Osteoblast (primary cell): ENCODE data around the gene COL19A1. TPM values are rescaled to one million over a fixed set of nuclear protein-coding genes. Genes with fewer than 3 reads are reported as not detected.

ENCODE experiments used
- DNase-seq: peaks from one replicate; pipeline ENCODE4 v3.0.0; 2011; ENCODE audit warnings: low spot score, mixed read lengths; ENCODE audit not compliant: insufficient read length; ENCODE audit errors: missing footprints
- H2AFZ ChIP-seq: 2 replicates; pipeline ENCODE4 v1.6.0; 2011; ENCODE audit warnings: mild to moderate bottlenecking, low read length
- H3K27ac ChIP-seq: 2 replicates; pipeline ENCODE4 v1.5.1; 2011; ENCODE audit warnings: mild to moderate bottlenecking, low read depth, low read length, moderate library complexity
- H3K27me3 ChIP-seq: 2 replicates; pipeline ENCODE4 v1.6.0; 2012; ENCODE audit warnings: mild to moderate bottlenecking, control low read depth, inconsistent platforms, low read length, moderate library complexity; ENCODE audit not compliant: insufficient read depth
- H3K36me3 ChIP-seq: 2 replicates; pipeline ENCODE4 v1.5.1; 2011; ENCODE audit warnings: mild to moderate bottlenecking, low read length, control low read depth, moderate library complexity; ENCODE audit not compliant: insufficient read depth
- H3K4me1 ChIP-seq: 2 replicates; pipeline ENCODE4 v1.5.1; 2011; ENCODE audit warnings: mild to moderate bottlenecking, low read length, control low read depth, moderate library complexity; ENCODE audit not compliant: insufficient read depth
- H3K4me2 ChIP-seq: 2 replicates; pipeline ENCODE4 v1.6.0; 2011; ENCODE audit warnings: mild to moderate bottlenecking, low read length; ENCODE audit not compliant: insufficient read depth
- H3K4me3 ChIP-seq: fragments of 200-600 bp; sonication (generic); 3 replicates; pipeline ENCODE4 v1.5.1; 2012; ENCODE audit warnings: mild to moderate bottlenecking, low read length, inconsistent platforms; ENCODE audit not compliant: insufficient read depth
- H3K79me2 ChIP-seq: 2 replicates; pipeline ENCODE4 v1.6.0; 2012; ENCODE audit warnings: mild to moderate bottlenecking, low read length, control low read depth, inconsistent platforms; ENCODE audit not compliant: insufficient read depth
- H3K9me3 ChIP-seq: 2 replicates; pipeline ENCODE4 v1.5.1; 2011; ENCODE audit warnings: low read depth, low read length, control low read depth
- H4K20me1 ChIP-seq: 2 replicates; pipeline ENCODE4 v1.6.0; 2012; ENCODE audit warnings: mild to moderate bottlenecking, low read length, control low read depth; ENCODE audit not compliant: insufficient read depth
- total RNA-seq: library from RNA; depleted of rRNA; stranded (reverse); fragments of >200 nt; gene quantifications from 2 replicates; pipeline ENCODE4 v1.2.3, GENCODE V29; 2012
- TF ChIP-seq, protein P1 (sequence below): IDR thresholded peaks from 2 replicates; pipeline ENCODE4 v1.5.1; 2011; ENCODE audit warnings: mild to moderate bottlenecking, low read depth, low read length, moderate library complexity; ENCODE audit errors: extremely low read depth

Gene COL19A1
- total RNA-seq, 1 donor = under 0.01 TPM

DNA sequence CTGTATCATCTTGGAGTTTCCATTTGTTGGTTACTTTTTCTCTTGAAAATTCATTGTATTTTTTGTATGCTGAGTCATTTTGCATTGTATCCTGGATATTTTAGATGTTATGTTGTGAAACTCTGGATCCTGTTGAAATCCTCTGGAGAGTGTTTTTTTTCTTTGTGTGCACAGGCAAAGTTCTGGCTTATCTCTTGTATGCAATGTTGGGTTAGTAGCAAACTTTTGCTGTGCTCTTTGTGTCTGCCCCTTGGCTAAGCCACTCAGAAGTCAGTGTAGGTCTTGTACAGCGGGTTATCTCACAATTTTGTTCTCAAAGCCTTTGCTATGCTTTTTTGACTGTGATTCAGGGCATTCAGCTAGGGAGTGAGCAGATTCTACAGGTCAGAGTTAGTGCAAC, 40.5 kb upstream of the COL19A1 start:
- Histone ChIP-seq H3K27ac (no peak overlapping the region), H3K79me2 (no peaks in the 10 kb centered on the region), H3K4me2 (no peak overlapping the region), H3K27me3 (no peaks in the 10 kb centered on the region), H3K4me3 (no peak overlapping the region), H3K4me1 (no peaks in the 10 kb centered on the region), H3K9me3 (no peaks in the 10 kb centered on the region), H4K20me1 (no peaks in the 10 kb centered on the region), H2AFZ (no peak overlapping the region), H3K36me3 (no peaks in the 10 kb centered on the region)
- no peak for DNase-seq
- TF ChIP-seq, protein P1, sequence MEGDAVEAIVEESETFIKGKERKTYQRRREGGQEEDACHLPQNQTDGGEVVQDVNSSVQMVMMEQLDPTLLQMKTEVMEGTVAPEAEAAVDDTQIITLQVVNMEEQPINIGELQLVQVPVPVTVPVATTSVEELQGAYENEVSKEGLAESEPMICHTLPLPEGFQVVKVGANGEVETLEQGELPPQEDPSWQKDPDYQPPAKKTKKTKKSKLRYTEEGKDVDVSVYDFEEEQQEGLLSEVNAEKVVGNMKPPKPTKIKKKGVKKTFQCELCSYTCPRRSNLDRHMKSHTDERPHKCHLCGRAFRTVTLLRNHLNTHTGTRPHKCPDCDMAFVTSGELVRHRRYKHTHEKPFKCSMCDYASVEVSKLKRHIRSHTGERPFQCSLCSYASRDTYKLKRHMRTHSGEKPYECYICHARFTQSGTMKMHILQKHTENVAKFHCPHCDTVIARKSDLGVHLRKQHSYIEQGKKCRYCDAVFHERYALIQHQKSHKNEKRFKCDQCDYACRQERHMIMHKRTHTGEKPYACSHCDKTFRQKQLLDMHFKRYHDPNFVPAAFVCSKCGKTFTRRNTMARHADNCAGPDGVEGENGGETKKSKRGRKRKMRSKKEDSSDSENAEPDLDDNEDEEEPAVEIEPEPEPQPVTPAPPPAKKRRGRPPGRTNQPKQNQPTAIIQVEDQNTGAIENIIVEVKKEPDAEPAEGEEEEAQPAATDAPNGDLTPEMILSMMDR = no peak

DNA sequence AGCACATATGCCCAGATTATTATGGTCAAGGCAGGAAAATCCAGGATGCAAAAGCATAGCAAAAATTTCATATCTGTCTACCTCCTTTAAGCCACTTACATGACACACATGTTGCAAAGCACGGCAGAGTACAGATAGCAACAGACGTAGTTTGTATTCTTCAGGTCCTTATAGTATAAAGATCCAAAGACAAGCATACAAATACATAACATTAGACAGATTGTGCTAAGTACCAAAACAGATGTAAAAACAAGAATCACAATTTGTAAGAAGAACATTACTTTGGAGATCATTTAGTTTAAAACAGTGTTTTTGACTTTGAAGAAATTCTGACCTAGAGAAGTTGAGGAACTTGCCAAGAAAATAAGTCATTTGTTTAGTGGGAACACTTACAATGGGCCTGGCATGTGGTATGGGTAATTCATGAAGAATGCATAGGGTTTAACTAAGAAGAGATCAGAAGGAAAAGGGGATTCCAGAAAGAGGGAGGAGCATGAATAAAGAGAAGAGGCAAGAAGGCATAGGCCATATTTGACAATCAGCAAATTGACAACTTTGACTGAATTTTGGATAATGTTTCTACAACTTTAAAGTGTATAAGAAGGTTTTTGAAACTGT, 39.0 kb upstream of the COL19A1 start:
- H2AFZ ChIP-seq = no peak overlapping the region

DNA sequence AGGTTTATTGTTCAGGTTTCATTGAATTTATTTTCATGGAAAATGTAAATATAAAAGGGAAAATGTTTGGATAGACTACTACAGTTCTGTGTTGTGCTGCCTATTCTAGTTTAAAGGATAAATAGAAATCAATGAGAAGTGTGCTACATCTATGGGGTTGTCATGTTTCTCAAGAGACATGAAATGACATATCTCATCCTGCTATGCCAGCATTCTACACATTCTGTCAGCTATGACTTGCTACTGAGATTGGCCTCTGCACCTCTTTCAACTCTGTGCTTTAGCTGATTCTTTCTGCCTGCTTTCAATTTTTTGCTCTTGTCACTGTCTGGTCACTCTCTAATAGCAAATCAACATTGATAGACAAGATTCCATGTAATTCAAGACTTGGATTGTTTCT, 33.8 kb upstream of the COL19A1 start:
- no peak for DNase-seq
- no peak overlapping the region for H2AFZ ChIP-seq
- no peak overlapping the region for H3K27ac ChIP-seq
- H3K4me2 ChIP-seq = no peak overlapping the region
- H3K27me3 ChIP-seq = peaks cover 2% of the 10 kb centered on the region
- no peaks in the 10 kb centered on the region for H3K79me2 ChIP-seq
- TF ChIP-seq, protein P1 = no peak
- no peaks in the 10 kb centered on the region for H3K9me3 ChIP-seq
- H3K4me3 ChIP-seq = no peak overlapping the region
- H3K36me3 ChIP-seq = no peaks in the 10 kb centered on the region
- H3K4me1 ChIP-seq = no peaks in the 10 kb centered on the region
- H4K20me1 ChIP-seq = no peaks in the 10 kb centered on the region

More for the DNA sequence above, 39.0 kb upstream of the COL19A1 start:
- no peak for DNase-seq
- Histone ChIP-seq H3K4me1 (no peaks in the 10 kb centered on the region), H3K79me2 (no peaks in the 10 kb centered on the region), H3K4me2 (no peak overlapping the region), H3K4me3 (no peak overlapping the region), H3K9me3 (no peaks in the 10 kb centered on the region), H3K27ac (no peak overlapping the region), H3K27me3 (no peaks in the 10 kb centered on the region), H3K36me3 (no peaks in the 10 kb centered on the region), H4K20me1 (no peaks in the 10 kb centered on the region)
- TF ChIP-seq, protein P1 = no peak

DNA sequence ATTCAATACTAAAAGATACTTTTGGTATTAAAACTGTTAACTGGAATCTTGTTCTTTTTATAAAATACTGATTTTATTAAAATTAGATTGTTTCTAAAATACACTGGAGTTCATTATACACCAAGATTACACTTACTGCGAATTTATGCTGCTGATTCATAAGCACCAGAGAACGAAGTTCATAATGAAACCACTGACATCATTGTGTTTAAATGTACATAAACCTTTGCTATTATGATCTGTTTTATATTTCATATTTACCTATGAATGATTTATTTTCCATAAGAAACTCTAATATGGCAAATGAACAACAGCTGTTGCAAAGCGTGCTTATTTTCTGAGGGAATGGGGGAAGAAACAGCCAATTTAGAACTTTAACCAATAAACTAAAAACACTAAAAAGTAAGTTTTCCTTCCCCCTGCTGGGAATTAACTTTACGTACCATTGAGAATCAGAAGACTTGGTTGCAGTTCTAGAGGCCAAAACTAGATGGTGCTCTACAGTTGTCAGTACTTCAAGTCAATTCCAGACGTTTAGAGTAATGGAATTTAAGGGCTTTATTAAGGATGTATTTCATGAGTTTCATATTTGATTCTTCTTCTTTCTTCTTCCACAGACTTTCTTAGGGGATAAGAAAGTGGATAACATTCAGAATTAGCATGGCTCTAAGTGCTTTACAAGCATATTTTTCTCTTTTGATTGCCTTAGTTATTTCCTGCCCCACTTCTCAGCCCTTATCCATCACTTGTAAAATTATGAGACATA, 30.8 kb upstream of the COL19A1 start:
- Histone ChIP-seq H4K20me1 (no peaks in the 10 kb centered on the region), H3K27ac (no peak overlapping the region), H2AFZ (peak overlapping the region; percentile 13), H3K9me3 (no peaks in the 10 kb centered on the region), H3K79me2 (no peaks in the 10 kb centered on the region), H3K27me3 (peaks cover 2% of the 10 kb centered on the region), H3K36me3 (no peaks in the 10 kb centered on the region), H3K4me1 (no peaks in the 10 kb centered on the region), H3K4me3 (peak overlapping the region; percentile 9), H3K4me2 (peak overlapping the region; percentile 64)
- TF ChIP-seq, protein P1 = peak; percentile 82
- DNase-seq = no peak
